CD14-positive monocyte (primary cell): ENCODE measurements around the gene RNU1-4. TPM values are rescaled to one million over a fixed set of nuclear protein-coding genes. Genes with fewer than 3 reads are reported as not detected.
"Not testable (repeated sequence)": the region's sequence is repeated elsewhere in the genome, so short reads cannot be mapped to it uniquely, and the experiment has no call there.

ENCODE experiments used
- DNase-seq, 3 donors: peaks; one replicate each; pipeline ENCODE4 v3.0.0-alpha.2; 2011 to 2022
- H2AFZ ChIP-seq: 2 replicates; pipeline ENCODE4 v1.6.0; 2012; ENCODE audit warnings: mild to moderate bottlenecking, low read depth, low read length, inconsistent platforms; ENCODE audit not compliant: insufficient read depth, poor library complexity, severe bottlenecking
- H3K27ac ChIP-seq, 2 donors: 1 replicate in 1 of 2; 2 replicates in 1 of 2; pipeline ENCODE4 v1.5.1; 2012 to 2013; ENCODE audit warnings: low read length in 2 of 2, control low read depth in 1 of 2, inconsistent platforms in 1 of 2, low read depth in 1 of 2, mild to moderate bottlenecking in 1 of 2
- H3K27me3 ChIP-seq, 2 donors: one replicate each; pipeline versions ENCODE4 v1.6.0 to v1.6.1; 2011 to 2013; ENCODE audit warnings: low read length in 2 of 2; ENCODE audit not compliant: control insufficient read depth in 2 of 2, insufficient read depth in 2 of 2
- H3K36me3 ChIP-seq, 2 donors: replicated peaks in 1 of 2; 1 replicate in 1 of 2; 2 replicates in 1 of 2; pipeline versions ENCODE4 v1.5.1 to v1.6.1; 2012 to 2013; ENCODE audit warnings: low read length in 2 of 2, control low read depth in 1 of 2, inconsistent platforms in 1 of 2, mild to moderate bottlenecking in 1 of 2; ENCODE audit not compliant: insufficient read depth in 2 of 2, control insufficient read depth in 1 of 2
- H3K4me1 ChIP-seq, 2 donors: 1 replicate in 1 of 2; 2 replicates in 1 of 2; pipeline versions ENCODE4 v1.5.1 to v1.6.1; 2012 to 2013; ENCODE audit warnings: low read length in 2 of 2, control low read depth in 1 of 2, inconsistent platforms in 1 of 2, mild to moderate bottlenecking in 1 of 2, moderate library complexity in 1 of 2; ENCODE audit not compliant: insufficient read depth in 2 of 2, control insufficient read depth in 1 of 2
- H3K4me2 ChIP-seq: replicated peaks from 2 replicates; pipeline ENCODE3; 2012; ENCODE audit warnings: low read length, moderate library complexity, mild to moderate bottlenecking; ENCODE audit not compliant: poor library complexity, severe bottlenecking; ENCODE audit errors: extremely low read depth
- H3K4me3 ChIP-seq, 3 experiments: fragments of 200-600 bp in 1 of 3; sonication (generic) in 1 of 3; replicated peaks in 1 of 3; 1 replicate in 2 of 3; 2 replicates in 1 of 3; pipeline ENCODE4 v1.5.1; 2011 to 2013; ENCODE audit warnings: low read length in 3 of 3, mild to moderate bottlenecking in 3 of 3, control low read depth in 2 of 3, low read depth in 2 of 3, inconsistent platforms in 1 of 3, moderate library complexity in 1 of 3
- H3K79me2 ChIP-seq: 2 replicates; pipeline ENCODE4 v1.6.0; 2012; ENCODE audit warnings: mild to moderate bottlenecking, control low read depth, inconsistent platforms, low read length, moderate library complexity; ENCODE audit not compliant: insufficient read depth
- H3K9ac ChIP-seq: 2 replicates; pipeline ENCODE4 v1.6.0; 2017; ENCODE audit warnings: low read length, mild to moderate bottlenecking; ENCODE audit not compliant: insufficient read depth, poor library complexity, severe bottlenecking
- H3K9me3 ChIP-seq, 2 donors: replicated peaks in 1 of 2; 1 replicate in 1 of 2; 2 replicates in 1 of 2; pipeline versions ENCODE4 v1.5.1 to v1.6.1; 2012 to 2013; ENCODE audit warnings: low read length in 2 of 2, control low read depth in 1 of 2; ENCODE audit not compliant: control insufficient read depth in 1 of 2, insufficient read depth in 1 of 2
- H4K20me1 ChIP-seq: 2 replicates; pipeline ENCODE4 v1.6.0; 2012; ENCODE audit warnings: mild to moderate bottlenecking, low read length, control low read depth, moderate library complexity; ENCODE audit not compliant: insufficient read depth
- H3K27ac Mint-ChIP-seq, 7 donors: one replicate each; pipeline ENCODE4 v1.8.0; 2020; ENCODE audit warnings: mild to moderate bottlenecking in 7 of 7, mixed read lengths in 7 of 7, moderate library complexity in 6 of 7, inconsistent platforms in 2 of 7
- H3K27me3 Mint-ChIP-seq, 3 donors: one replicate each; pipeline ENCODE4 v1.8.0; 2021 to 2022; ENCODE audit warnings: low read depth in 3 of 3, mild to moderate bottlenecking in 3 of 3, mixed read lengths in 3 of 3, moderate library complexity in 3 of 3, inconsistent platforms in 1 of 3
- H3K36me3 Mint-ChIP-seq, 2 donors: one replicate each; pipeline ENCODE4 v1.8.0; 2020; ENCODE audit warnings: mixed read lengths in 2 of 2, inconsistent platforms in 1 of 2, mild to moderate bottlenecking in 1 of 2
- H3K4me1 Mint-ChIP-seq: one replicate; pipeline ENCODE4 v1.8.0; 2020; ENCODE audit warnings: mild to moderate bottlenecking, mixed read lengths
- H3K4me3 Mint-ChIP-seq, 2 donors: one replicate each; pipeline ENCODE4 v1.8.0; 2020; ENCODE audit warnings: mild to moderate bottlenecking in 2 of 2, mixed read lengths in 2 of 2, moderate library complexity in 1 of 2
- H3K9me3 Mint-ChIP-seq, 7 donors: one replicate each; pipeline ENCODE4 v1.8.0; 2020 to 2022; ENCODE audit warnings: mixed read lengths in 7 of 7, mild to moderate bottlenecking in 6 of 7, moderate library complexity in 6 of 7, inconsistent platforms in 2 of 7
- WGBS: methylation state at CpG from one replicate; pipeline ENCODE4 v1.1.5; 2013; ENCODE audit warnings: missing lambda C conversion rate; ENCODE audit not compliant: insufficient coverage; 5-methylcytosine and 5-hydroxymethylcytosine counted together
- intact Hi-C, 2 donors: fragments of 100-400 bp; cut with micrococcal nuclease; formaldehyde crosslinking; loops; one replicate each; pipeline versions ENCODE4 v1.15.0 to v1.15.1; 2023
- polyA plus RNA-seq, 3 donors: library from polyadenylated mRNA; depleted of rRNA in 1 of 3; unstranded in 2 of 3; stranded (reverse) in 1 of 3; fragments of 300-500 nt in 2 of 3; fragments of >200 nt in 1 of 3; fragmentation: Illumina TruSeq in 2 of 3; gene quantifications; 1 replicate in 2 of 3; 2 replicates in 1 of 3; pipeline ENCODE4 v1.2.3, GENCODE V29; 2012 to 2021

RNU1-4 gene
- polyA plus RNA-seq, 3 donors: not detected

- H3K9me3 ChIP-seq, H3K4me3 Mint-ChIP-seq, H3K36me3 ChIP-seq, H3K9ac ChIP-seq, H3K4me1 Mint-ChIP-seq, H3K4me2 ChIP-seq, DNase-seq, H3K27me3 ChIP-seq, H4K20me1 ChIP-seq, H3K9me3 Mint-ChIP-seq, H3K27ac ChIP-seq, H3K27ac Mint-ChIP-seq, H3K79me2 ChIP-seq, intact Hi-C loops, H2AFZ ChIP-seq, H3K4me1 ChIP-seq, H3K36me3 Mint-ChIP-seq, H3K4me3 ChIP-seq: not testable (repeated sequence)
- no CpG with 5 or more reads among the region's 8 CpGs for WGBS
- peaks cover 13 to 14% (median 14%) of the 10 kb centered on the region in 3 donors for H3K27me3 Mint-ChIP-seq
Measured at GRCh38 chr1:16776248-16776647, 35.9 kb downstream of the RNU1-4 start.

GRCh38 chr1:16776835-16777234 is 36.5 kb downstream of the RNU1-4 start:
- H3K36me3 ChIP-seq, H3K9me3 Mint-ChIP-seq, H3K27ac ChIP-seq, H3K9ac ChIP-seq, H3K4me1 Mint-ChIP-seq, intact Hi-C loops, H3K36me3 Mint-ChIP-seq, H3K4me3 ChIP-seq, H3K4me1 ChIP-seq, H3K4me3 Mint-ChIP-seq, H3K79me2 ChIP-seq, H3K27me3 ChIP-seq, H4K20me1 ChIP-seq, H2AFZ ChIP-seq, H3K4me2 ChIP-seq, H3K27ac Mint-ChIP-seq, H3K9me3 ChIP-seq: not testable (repeated sequence)
- peak in 1 of 3 donors; percentile 1 for DNase-seq
- WGBS: 60% methylated on average over 2 of the region's 5 CpGs
- H3K27me3 Mint-ChIP-seq: peaks cover 13 to 14% (median 13%) of the 10 kb centered on the region in 3 donors

- H3K36me3 Mint-ChIP-seq, H3K27ac ChIP-seq, H3K9me3 Mint-ChIP-seq, H4K20me1 ChIP-seq, H3K9ac ChIP-seq, H3K79me2 ChIP-seq, H3K4me3 Mint-ChIP-seq, H3K36me3 ChIP-seq, H3K9me3 ChIP-seq, H3K4me1 ChIP-seq, intact Hi-C loops, H3K27me3 ChIP-seq, H3K4me1 Mint-ChIP-seq, H3K27me3 Mint-ChIP-seq, H2AFZ ChIP-seq, H3K27ac Mint-ChIP-seq, H3K4me3 ChIP-seq, H3K4me2 ChIP-seq: not testable (repeated sequence)
- peak in 1 of 3 donors; percentile 1 for DNase-seq
- WGBS: 95% methylated on average over 4 of the region's 4 CpGs
Measured at GRCh38 chr1:16777821-16778220, 37.5 kb downstream of the RNU1-4 start.

- H3K4me2 ChIP-seq, H3K9me3 Mint-ChIP-seq, H3K27me3 ChIP-seq, H3K4me1 Mint-ChIP-seq, H3K36me3 Mint-ChIP-seq, H3K79me2 ChIP-seq, H2AFZ ChIP-seq, H3K9me3 ChIP-seq, H3K4me1 ChIP-seq, H3K36me3 ChIP-seq, H4K20me1 ChIP-seq, intact Hi-C loops, H3K27me3 Mint-ChIP-seq, H3K9ac ChIP-seq, H3K4me3 ChIP-seq, H3K27ac Mint-ChIP-seq, H3K27ac ChIP-seq, H3K4me3 Mint-ChIP-seq: not testable (repeated sequence)
- WGBS: 86% methylated on average over 2 of the region's 5 CpGs
- peak in 1 of 3 donors; percentile 2 for DNase-seq
Measured at GRCh38 chr1:16779525-16779924, 39.2 kb downstream of the RNU1-4 start.
